HepG2 (cell line): Measurements from ENCODE around the gene MYO7A. TPM values are rescaled to one million over a fixed set of nuclear protein-coding genes. Genes with fewer than 3 reads are reported as not detected.
A peak's percentile ranks its signal among the peaks of the same experiment; 100 is the strongest.

ENCODE experiments used
- EED ChIP-seq: sonication (generic); formaldehyde crosslinking; IDR thresholded peaks from 2 replicates; pipeline ENCODE4 v1.5.0; 2020; ENCODE audit warnings: mild to moderate bottlenecking, missing genetic modification reagents
- EP300 ChIP-seq, 3 experiments: sonication (generic) in 1 of 3; formaldehyde crosslinking in 1 of 3; IDR thresholded peaks; 2 replicates each; pipeline versions ENCODE4 v1.5.1 to v1.6.1; 2011 to 2020; ENCODE audit warnings: low read depth in 2 of 3, low read length in 2 of 3, borderline replicate concordance in 1 of 3, improper control_type of control experiment in 1 of 3, mild to moderate bottlenecking in 1 of 3, missing genetic modification reagents in 1 of 3, moderate library complexity in 1 of 3
- EZH2 ChIP-seq: conservative IDR thresholded peaks from 2 replicates; pipeline ENCODE4 v1.6.1; 2012; ENCODE audit warnings: mild to moderate bottlenecking, low read depth, low read length, moderate library complexity
- GATA4 ChIP-seq: sonication (generic); IDR thresholded peaks from 2 replicates; pipeline ENCODE4 v1.6.1; 2016; ENCODE audit warnings: antibody characterized with exemption, low read depth, borderline replicate concordance
- MAFK ChIP-seq, 2 experiments: IDR thresholded peaks in 1 of 2; conservative IDR thresholded peaks in 1 of 2; 2 replicates each; pipeline ENCODE4 v1.6.1; 2011; ENCODE audit warnings: improper control_type of control experiment in 2 of 2, low read length in 2 of 2
- NFATC3 ChIP-seq: sonication (generic); formaldehyde crosslinking; IDR thresholded peaks from 2 replicates; pipeline ENCODE4 v1.5.1; 2020; ENCODE audit warnings: mild to moderate bottlenecking, missing genetic modification reagents
- ONECUT2 ChIP-seq: sonication (generic); formaldehyde crosslinking; IDR thresholded peaks from 2 replicates; pipeline ENCODE4 v1.4.0; 2020; ENCODE audit warnings: missing genetic modification reagents
- PAF1 ChIP-seq: IDR thresholded peaks from 2 replicates; pipeline ENCODE4 v1.6.1; 2016; ENCODE audit warnings: missing genetic modification reagents, missing compliant biosample characterization
- THYN1 ChIP-seq: sonication (generic); formaldehyde crosslinking; IDR thresholded peaks from 2 replicates; pipeline ENCODE4 v1.8.1; 2023; ENCODE audit warnings: low read depth, mild to moderate bottlenecking, moderate library complexity, missing genetic modification reagents, borderline replicate concordance
- TRAFD1 ChIP-seq: sonication (generic); formaldehyde crosslinking; IDR thresholded peaks from 2 replicates; pipeline ENCODE4 v1.5.1; 2020; ENCODE audit warnings: missing genetic modification reagents, mild to moderate bottlenecking, borderline replicate concordance
- ZMYM2 ChIP-seq: sonication (generic); formaldehyde crosslinking; IDR thresholded peaks from 2 replicates; pipeline ENCODE4 v1.8.0; 2022; ENCODE audit warnings: mild to moderate bottlenecking, missing genetic modification reagents
- ZNF160 ChIP-seq: sonication (generic); formaldehyde crosslinking; IDR thresholded peaks from 2 replicates; pipeline ENCODE4 v1.8.0; 2022; ENCODE audit warnings: mild to moderate bottlenecking, inconsistent platforms, missing genetic modification reagents
- ZNF260 ChIP-seq: sonication (generic); formaldehyde crosslinking; IDR thresholded peaks from 2 replicates; pipeline ENCODE4 v1.4.0; 2020; ENCODE audit warnings: missing genetic modification reagents, low read depth, mild to moderate bottlenecking, borderline replicate concordance
- ZNF547 ChIP-seq: sonication (generic); formaldehyde crosslinking; IDR thresholded peaks from 2 replicates; pipeline ENCODE4 v1.5.1; 2020; ENCODE audit warnings: mild to moderate bottlenecking, missing genetic modification reagents
- ZNF746 ChIP-seq: sonication (generic); formaldehyde crosslinking; IDR thresholded peaks from 2 replicates; pipeline ENCODE4 v1.8.0; 2022; ENCODE audit warnings: mild to moderate bottlenecking, missing genetic modification reagents
- ZNF891 ChIP-seq: sonication (generic); formaldehyde crosslinking; IDR thresholded peaks from 2 replicates; pipeline ENCODE4 v1.5.0; 2020; ENCODE audit warnings: mild to moderate bottlenecking, missing genetic modification reagents
- polyA plus RNA-seq, 8 experiments: library from polyadenylated mRNA; depleted of rRNA in 3 of 8; stranded (reverse) in 7 of 8; unstranded in 1 of 8; fragments of >200 nt; fragmentation: Illumina TruSeq in 4 of 8; extraction: Trizol in 4 of 8; gene quantifications; 2 replicates each; pipeline versions ENCODE4 v1.2.1 to v1.2.3, GENCODE V29; 2011 to 2016; ENCODE audit warnings: low read depth in 4 of 8, missing spikeins in 1 of 8, mixed read lengths in 1 of 8; ENCODE audit not compliant: insufficient read depth in 1 of 8
- total RNA-seq, 5 experiments: library from RNA; depleted of rRNA; stranded (reverse); fragments of >200 nt; fragmentation: Illumina TruSeq; extraction: Trizol; gene quantifications; 2 replicates each; pipeline ENCODE4 v1.2.3, GENCODE V29; 2016; ENCODE audit warnings: low read depth in 1 of 5
- TF ChIP-seq, protein P1 (sequence below): sonication (generic); formaldehyde crosslinking; IDR thresholded peaks from 2 replicates; pipeline ENCODE4 v1.8.1; 2022; ENCODE audit warnings: mild to moderate bottlenecking, missing genetic modification reagents
- TF ChIP-seq, protein P2 (sequence below): sonication (generic); formaldehyde crosslinking; IDR thresholded peaks from 2 replicates; pipeline ENCODE4 v1.5.0; 2020; ENCODE audit warnings: missing genetic modification reagents, mild to moderate bottlenecking, borderline replicate concordance
- TF ChIP-seq, protein P3 (sequence below): IDR thresholded peaks from 2 replicates; pipeline ENCODE4 v1.6.1; 2016; ENCODE audit warnings: low read depth, borderline replicate concordance
- TF ChIP-seq, protein P4 (sequence below): sonication (generic); formaldehyde crosslinking; IDR thresholded peaks from 2 replicates; pipeline ENCODE4 v1.4.0; 2020; ENCODE audit warnings: missing genetic modification reagents, borderline replicate concordance

Gene MYO7A
- total and polyA plus RNA-seq, 2 of the 13 experiments (the other 11 are each of a cell fraction or from before 2014, with no cell fraction given): 7.5 to 10.0 TPM

GRCh38 chr11:77171885-77172665, 44.0 kb downstream of the MYO7A start (continued):
- TF ChIP-seq THYN1 (CRISPR knock-in tag) (no peak), ZNF547 (no peak), ONECUT2 (CRISPR knock-in tag) (no peak), ZNF891 (CRISPR knock-in tag) (0 out of 2 replicates have a peak, but pooled peaks have one; percentile 50), ZMYM2 (CRISPR knock-in tag) (no peak), EP300 (IDR thresholded peaks at IDR 0.05; ENCODE audit: low read depth in 2 of 2, low read length in 2 of 2) (peak in 1 of 2 experiments; percentile 47; a peak in 1 of 4 replicates), EP300 (CRISPR knock-in tag; IDR thresholded peaks at IDR 0.05; ENCODE audit: borderline replicate concordance) (no peak), ZNF746 (CRISPR knock-in tag) (no peak), ZNF160 (CRISPR knock-in tag) (no peak), EED (CRISPR knock-in tag) (0 out of 2 replicates have a peak, but pooled peaks have one; percentile 49), NFATC3 (CRISPR knock-in tag) (no peak), MAFK (conservative IDR thresholded peaks at IDR 0.05 in 1 of 2, IDR thresholded peaks at IDR 0.05 in 1 of 2; ENCODE audit: low read length in 2 of 2) (no peak), ZNF260 (CRISPR knock-in tag) (no peak), TRAFD1 (no peak), PAF1 (CRISPR knock-in tag) (no peak), EZH2 (no peak), GATA4 (no peak)
- TF ChIP-seq, protein P1, sequence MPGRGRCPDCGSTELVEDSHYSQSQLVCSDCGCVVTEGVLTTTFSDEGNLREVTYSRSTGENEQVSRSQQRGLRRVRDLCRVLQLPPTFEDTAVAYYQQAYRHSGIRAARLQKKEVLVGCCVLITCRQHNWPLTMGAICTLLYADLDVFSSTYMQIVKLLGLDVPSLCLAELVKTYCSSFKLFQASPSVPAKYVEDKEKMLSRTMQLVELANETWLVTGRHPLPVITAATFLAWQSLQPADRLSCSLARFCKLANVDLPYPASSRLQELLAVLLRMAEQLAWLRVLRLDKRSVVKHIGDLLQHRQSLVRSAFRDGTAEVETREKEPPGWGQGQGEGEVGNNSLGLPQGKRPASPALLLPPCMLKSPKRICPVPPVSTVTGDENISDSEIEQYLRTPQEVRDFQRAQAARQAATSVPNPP (CRISPR knock-in tag): no peak
- TF ChIP-seq, protein P2, sequence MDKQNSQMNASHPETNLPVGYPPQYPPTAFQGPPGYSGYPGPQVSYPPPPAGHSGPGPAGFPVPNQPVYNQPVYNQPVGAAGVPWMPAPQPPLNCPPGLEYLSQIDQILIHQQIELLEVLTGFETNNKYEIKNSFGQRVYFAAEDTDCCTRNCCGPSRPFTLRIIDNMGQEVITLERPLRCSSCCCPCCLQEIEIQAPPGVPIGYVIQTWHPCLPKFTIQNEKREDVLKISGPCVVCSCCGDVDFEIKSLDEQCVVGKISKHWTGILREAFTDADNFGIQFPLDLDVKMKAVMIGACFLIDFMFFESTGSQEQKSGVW (CRISPR knock-in tag): no peak
- TF ChIP-seq, protein P3, sequence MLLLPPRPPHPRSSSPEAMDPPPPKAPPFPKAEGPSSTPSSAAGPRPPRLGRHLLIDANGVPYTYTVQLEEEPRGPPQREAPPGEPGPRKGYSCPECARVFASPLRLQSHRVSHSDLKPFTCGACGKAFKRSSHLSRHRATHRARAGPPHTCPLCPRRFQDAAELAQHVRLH: peak; percentile 21; the same call in 1 of the 2 replicates
- TF ChIP-seq, protein P4, sequence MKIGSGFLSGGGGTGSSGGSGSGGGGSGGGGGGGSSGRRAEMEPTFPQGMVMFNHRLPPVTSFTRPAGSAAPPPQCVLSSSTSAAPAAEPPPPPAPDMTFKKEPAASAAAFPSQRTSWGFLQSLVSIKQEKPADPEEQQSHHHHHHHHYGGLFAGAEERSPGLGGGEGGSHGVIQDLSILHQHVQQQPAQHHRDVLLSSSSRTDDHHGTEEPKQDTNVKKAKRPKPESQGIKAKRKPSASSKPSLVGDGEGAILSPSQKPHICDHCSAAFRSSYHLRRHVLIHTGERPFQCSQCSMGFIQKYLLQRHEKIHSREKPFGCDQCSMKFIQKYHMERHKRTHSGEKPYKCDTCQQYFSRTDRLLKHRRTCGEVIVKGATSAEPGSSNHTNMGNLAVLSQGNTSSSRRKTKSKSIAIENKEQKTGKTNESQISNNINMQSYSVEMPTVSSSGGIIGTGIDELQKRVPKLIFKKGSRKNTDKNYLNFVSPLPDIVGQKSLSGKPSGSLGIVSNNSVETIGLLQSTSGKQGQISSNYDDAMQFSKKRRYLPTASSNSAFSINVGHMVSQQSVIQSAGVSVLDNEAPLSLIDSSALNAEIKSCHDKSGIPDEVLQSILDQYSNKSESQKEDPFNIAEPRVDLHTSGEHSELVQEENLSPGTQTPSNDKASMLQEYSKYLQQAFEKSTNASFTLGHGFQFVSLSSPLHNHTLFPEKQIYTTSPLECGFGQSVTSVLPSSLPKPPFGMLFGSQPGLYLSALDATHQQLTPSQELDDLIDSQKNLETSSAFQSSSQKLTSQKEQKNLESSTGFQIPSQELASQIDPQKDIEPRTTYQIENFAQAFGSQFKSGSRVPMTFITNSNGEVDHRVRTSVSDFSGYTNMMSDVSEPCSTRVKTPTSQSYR: peak; percentile 88
